Epithelial cell of proximal tubule (primary cell): ENCODE data around the gene DSC1. TPM values are rescaled to one million over a fixed set of nuclear protein-coding genes. Genes with fewer than 3 reads are reported as not detected.
A peak's percentile ranks its signal among the peaks of the same experiment; 100 is the strongest.

Source experiments
- DNase-seq: peaks from one replicate; pipeline ENCODE4 v3.0.0-alpha.2; 2011; ENCODE audit warnings: low read depth
- H3K4me3 ChIP-seq: 2 replicates; pipeline ENCODE4 v1.5.1; 2011; ENCODE audit warnings: low read depth, mild to moderate bottlenecking, low read length
- CTCF ChIP-seq: conservative IDR thresholded peaks from 2 replicates; pipeline ENCODE4 v1.5.1; 2012; ENCODE audit warnings: low read depth, mild to moderate bottlenecking, low read length
- total RNA-seq: library from RNA; depleted of rRNA; stranded (reverse); fragments of >200 nt; gene quantifications from 2 replicates; pipeline ENCODE4 v1.2.3, GENCODE V29; 2015

The DSC1 gene
- total RNA-seq, 1 donor from 2014 or later: not detected

GRCh38 chr18:31104444-31104843 lies 58.2 kb downstream of the DSC1 start:
- no peak overlapping the region for H3K4me3 ChIP-seq
- DNase-seq: no peak
- TF ChIP-seq CTCF: no peak

GRCh38 chr18:31103423-31103822 lies 59.2 kb downstream of the DSC1 start:
- no peak for DNase-seq
- TF ChIP-seq CTCF: no peak
- H3K4me3 ChIP-seq: no peak overlapping the region

- H3K4me3 ChIP-seq: no peak overlapping the region
- no peak for TF ChIP-seq CTCF
- no peak for DNase-seq
These were observed 59.7 kb downstream of the DSC1 start for GRCh38 chr18:31102941-31103340.

DNA sequence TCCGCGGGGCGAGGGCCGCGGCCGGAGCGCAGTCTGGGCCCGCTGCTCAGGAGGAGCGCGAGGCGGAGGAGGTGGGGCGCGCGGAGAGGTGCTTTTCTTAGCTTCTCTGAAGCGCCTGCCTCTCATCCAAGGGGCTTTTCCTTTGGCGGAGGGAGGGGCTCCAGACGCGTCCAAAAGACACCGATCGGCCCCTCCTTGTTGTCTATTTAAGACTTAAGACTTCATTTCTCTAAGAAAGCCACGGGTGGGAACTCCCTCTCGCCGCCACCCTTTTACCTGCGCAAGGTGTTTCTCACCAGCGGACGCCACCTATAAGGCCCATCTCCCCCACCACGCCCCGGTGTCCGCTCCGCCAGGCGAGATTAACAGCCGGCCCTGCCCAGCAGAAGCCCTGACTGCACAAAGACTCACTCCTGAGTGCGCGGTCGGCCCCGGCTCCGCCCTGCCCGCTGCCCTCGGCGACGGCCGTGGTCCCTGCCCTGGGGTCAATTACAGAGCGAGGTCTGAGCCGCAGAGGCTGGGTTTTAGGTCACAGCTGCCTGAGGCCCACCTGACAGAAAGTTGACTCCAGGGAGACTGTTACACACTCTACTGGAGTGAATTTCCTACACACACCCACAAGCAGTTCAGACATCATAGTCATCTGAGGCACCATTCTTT lies 60.5 kb downstream of the DSC1 start, which contains the start of gene DSC2:
Gene DSC2, minus strand, starts transcription at position 397 of the 660 bp plus-strand sequence. CDS start 450 bp downstream, outside the sequence.
- no peak for DNase-seq
- TF ChIP-seq CTCF: no peak
- H3K4me3 ChIP-seq: peak within 1 kb of the TSS; percentile 77

GRCh38 chr18:31101183-31102024 lies 61.3 kb downstream of the DSC1 start:
- H3K4me3 ChIP-seq: peak overlapping the region; percentile 77
- peak; percentile 38 for TF ChIP-seq CTCF
- DNase-seq: no peak

GRCh38 chr18:31100436-31101182 lies 62.0 kb downstream of the DSC1 start:
- no peak for TF ChIP-seq CTCF
- peak overlapping the region; percentile 77 for H3K4me3 ChIP-seq
- no peak for DNase-seq
